H1 (cell line): ENCODE data around the gene LRRC18. TPM values are rescaled to one million over a fixed set of nuclear protein-coding genes. Genes with fewer than 3 reads are reported as not detected.

Source experiments
- CEBPB ChIP-seq: IDR thresholded peaks from 2 replicates; pipeline ENCODE4 v1.6.1; 2012; ENCODE audit warnings: low read depth, low read length
- KDM5A ChIP-seq: fragments of 200-600 bp; IDR thresholded peaks from 2 replicates; pipeline ENCODE4 v1.7.1; 2012; ENCODE audit warnings: mild to moderate bottlenecking, low read length, inconsistent platforms, mixed read lengths
- MAFK ChIP-seq: IDR thresholded peaks from 2 replicates; pipeline ENCODE4 v1.6.1; 2012; ENCODE audit warnings: low read depth, mild to moderate bottlenecking, improper control_type of control experiment, low read length
- POU5F1 ChIP-seq: IDR thresholded peaks from 2 replicates; pipeline ENCODE4 v1.6.1; 2011; ENCODE audit warnings: low read depth, mild to moderate bottlenecking, low read length, moderate library complexity
- SIN3A ChIP-seq, 2 experiments: IDR thresholded peaks in 1 of 2; conservative IDR thresholded peaks in 1 of 2; 2 replicates each; pipeline ENCODE4 v1.6.1; 2011 to 2012; ENCODE audit warnings: low read length in 2 of 2, improper control_type of control experiment in 1 of 2, low read depth in 1 of 2, mild to moderate bottlenecking in 1 of 2
- polyA plus RNA-seq, 7 experiments: library from polyadenylated mRNA; depleted of rRNA in 3 of 7; stranded (reverse) in 5 of 7; unstranded in 2 of 7; fragments of >200 nt in 5 of 7; fragments of 200-250 nt in 2 of 7; gene quantifications; 1 replicate in 5 of 7; 2 replicates in 1 of 7; 4 replicates in 1 of 7; pipeline versions ENCODE4 v1.2.1 to v1.2.3, GENCODE V29; 2011 to 2013; ENCODE audit warnings: missing spikeins in 2 of 7, mixed read lengths in 2 of 7
- total RNA-seq: library from RNA; stranded (reverse); fragmentation: NEBNext Ultra II Directional; extraction: Animal tissue kit (Norgen Biotek cat#: 25700); gene quantifications from 2 replicates; pipeline ENCODE4 v1.2.1, GENCODE V29; 2021

Gene LRRC18
- total and polyA plus RNA-seq, 2 of the 8 experiments (the other 6 are each of a cell fraction or from before 2014, with no cell fraction given) = not detected

- TF ChIP-seq KDM5A (no peak), MAFK (no peak), POU5F1 (no peak), CEBPB (no peak), SIN3A (conservative IDR thresholded peaks at IDR 0.05 in 1 of 2, IDR thresholded peaks at IDR 0.05 in 1 of 2; ENCODE audit: low read depth in 1 of 2, low read length in 2 of 2) (no peak)
- TF ChIP-seq, all 59 proteins: peak for 0
Observed at GRCh38 chr10:48923748-48924147, 15.9 kb downstream of the LRRC18 start (continued).
